ENCODE measurements around the gene CCR7. TPM values are rescaled to one million over a fixed set of nuclear protein-coding genes. Genes with fewer than 3 reads are reported as not detected.

Gene CCR7
- polyA plus RNA-seq, 10 donors = 0.16 to 4.2 (median 0.36) TPM

GRCh38 chr17:40519089-40519775 lies 46.0 kb downstream of the CCR7 start:
- no peak for DNase-seq

GRCh38 chr17:40518401-40519088 lies 46.7 kb downstream of the CCR7 start:
- no peak for DNase-seq

GRCh38 chr17:40517981-40518380 lies 47.3 kb downstream of the CCR7 start:
- DNase-seq = no peak

GRCh38 chr17:40517286-40517662 lies 48.0 kb downstream of the CCR7 start:
- no peak for DNase-seq

- DNase-seq = no peak
Measured at GRCh38 chr17:40516581-40517285, 48.5 kb downstream of the CCR7 start.

GRCh38 chr17:40515491-40516041 lies 49.7 kb downstream of the CCR7 start:
- DNase-seq = no peak

GRCh38 chr17:40515011-40515410 lies 50.3 kb downstream of the CCR7 start:
- no peak for DNase-seq

- DNase-seq = no peak
Measured at GRCh38 chr17:40514013-40514875, 51.0 kb downstream of the CCR7 start.

- no peak for DNase-seq
Measured at GRCh38 chr17:40511667-40512220, 53.5 kb downstream of the CCR7 start.

- no peak for DNase-seq
Measured at GRCh38 chr17:40511136-40511535, 54.1 kb downstream of the CCR7 start.

- no peak for DNase-seq
Measured at GRCh38 chr17:40510328-40510648, 55.0 kb downstream of the CCR7 start.

- DNase-seq = no peak
Measured at GRCh38 chr17:40509626-40510327, 55.5 kb downstream of the CCR7 start.

GRCh38 chr17:40506786-40507185 lies 58.5 kb downstream of the CCR7 start:
- peak in 1 of 3 donors; percentile 47 for DNase-seq

Other genes with a start within 250 kb of the CCR7 start
- gene GJD3, start 200.7 kb downstream of the CCR7 start, polyA plus RNA-seq (ENCODE audit: insufficient read length in 10 of 10) = under 1 TPM in 3 of 10 donors, not detected in 7; 0.27 to 0.56 (median 0.33) TPM
- gene TOP2A, start 147.6 kb downstream of the CCR7 start, polyA plus RNA-seq (ENCODE audit: insufficient read length in 10 of 10) = 100 to 1,000 TPM in 1 of 10 donors, 10 to 100 TPM in 9; 50.2 to 119 (median 78.6) TPM
- gene IGFBP4, start 122.0 kb downstream of the CCR7 start, polyA plus RNA-seq (ENCODE audit: insufficient read length in 10 of 10) = 100 to 1,000 TPM; 191 to 347 (median 255) TPM
- 1 to 10 TPM in 2 of 10 donors, under 1 TPM in 2, not detected in 6; 0.05 to 2.5 (median 1.2) TPM for gene TNS4, start 63.8 kb downstream of the CCR7 start, polyA plus RNA-seq (ENCODE audit: insufficient read length in 10 of 10)
- 100 to 1,000 TPM; 114 to 155 (median 127) TPM for gene SMARCE1, start 82.3 kb upstream of the CCR7 start, polyA plus RNA-seq (ENCODE audit: insufficient read length in 10 of 10)
- gene KRT222, start 99.7 kb upstream of the CCR7 start, polyA plus RNA-seq (ENCODE audit: insufficient read length in 10 of 10) = under 1 TPM in 9 of 10 donors, not detected in 1; 0.07 to 0.67 (median 0.23) TPM
- gene KRT24, start 138.3 kb upstream of the CCR7 start, polyA plus RNA-seq (ENCODE audit: insufficient read length in 10 of 10) = under 1 TPM in 1 of 10 donors, not detected in 9; 0.11 TPM
- gene KRT25, start 189.9 kb upstream of the CCR7 start, polyA plus RNA-seq (ENCODE audit: insufficient read length in 10 of 10) = under 1 TPM in 2 of 10 donors, not detected in 8; 0.18 to 0.38 TPM
- gene KRT26, start 206.7 kb upstream of the CCR7 start, polyA plus RNA-seq (ENCODE audit: insufficient read length in 10 of 10) = not detected
- not detected for gene KRT27, start 217.1 kb upstream of the CCR7 start, polyA plus RNA-seq (ENCODE audit: insufficient read length in 10 of 10)
- gene KRT28, start 234.5 kb upstream of the CCR7 start, polyA plus RNA-seq (ENCODE audit: insufficient read length in 10 of 10) = under 1 TPM in 1 of 10 donors, not detected in 9; 0.15 TPM